ENCODE measurements around the gene PDILT.

- no peak for TF ChIP-seq CTCF (IDR thresholded peaks at IDR 0.05; ENCODE audit: insufficient read depth, low read length, poor library complexity, severe bottlenecking)
- no peak for TF ChIP-seq EZH2phosphoT487 (conservative IDR thresholded peaks at IDR 0.05; ENCODE audit: low read length)
Observed at GRCh38 chr16:20395946-20396345, 8.6 kb downstream of the PDILT start.

Data from SU-DHL-6 (cell line).